A549 (cell line): ENCODE data around the gene LRRC37A3. TPM values are rescaled to one million over a fixed set of nuclear protein-coding genes. Genes with fewer than 3 reads are reported as not detected.
A peak's percentile ranks its signal among the peaks of the same experiment; 100 is the strongest.

ENCODE experiments used
- ATAC-seq, 2 experiments: fragments of 200-7000 bp in 1 of 2; fragments of >200 bp in 1 of 2; cut with Nextera tagmentation in 1 of 2; cut with Tn5 transposase in 1 of 2; 3 replicates each; pipeline versions ENCODE4 v1.8.0 to v1.9.1; 2018 to 2020; ENCODE audit warnings: mild to moderate bottlenecking in 1 of 2, moderate library complexity in 1 of 2
- CTCF ChIA-PET: fragments of 300-600 bp; sonication (Branson Sonifier 250); formaldehyde crosslinking; extraction: SDS; loops from one replicate; lab custom pipeline; 2021; ENCODE audit warnings: antibody characterized with exemption, inconsistent platforms; lab: Yijun Ruan, JAX
- POLR2A ChIA-PET: fragments of 350-600 bp; formaldehyde crosslinking; extraction: SDS; loops from one replicate; lab custom pipeline; 2021; ENCODE audit warnings: antibody characterized with exemption, inconsistent platforms; lab: Yijun Ruan, JAX
- DNase-seq, 2 experiments: peaks; one replicate each; pipeline versions ENCODE4 v3.0.0 to v3.0.0-alpha.2; 2011 to 2016; ENCODE audit warnings: low read depth in 1 of 2, low spot score in 1 of 2
- FAIRE-seq: peaks from 2 replicates; lab custom pipeline; 2011; peaks lifted over from hg19 to GRCh38; lab: Jason Lieb, UNC
- H3K27ac ChIP-seq, 2 experiments: fragments of >200 bp; sonication (Bioruptor Twin); formaldehyde crosslinking; 3 replicates each; pipeline ENCODE4 v1.5.1; 2016 to 2017
- H3K4me1 ChIP-seq: fragments of >200 bp; sonication (Bioruptor Twin); formaldehyde crosslinking; 3 replicates; pipeline ENCODE4 v1.6.1; 2016
- H3K4me2 ChIP-seq: fragments of >200 bp; sonication (Bioruptor Twin); formaldehyde crosslinking; 3 replicates; pipeline ENCODE4 v1.6.1; 2016
- H3K4me3 ChIP-seq: fragments of >200 bp; sonication (Bioruptor Twin); formaldehyde crosslinking; 3 replicates; pipeline ENCODE4 v1.5.1; 2016
- H3K9me3 ChIP-seq: fragments of >200 bp; sonication (Bioruptor Twin); formaldehyde crosslinking; 3 replicates; pipeline ENCODE4 v1.6.1; 2016
- CHD2 ChIP-seq: fragments of 150-350 bp; IDR thresholded peaks from 2 replicates; pipeline ENCODE4 v1.6.1; 2014; ENCODE audit warnings: low read length; ENCODE audit not compliant: partially characterized antibody
- E2F6 ChIP-seq: IDR thresholded peaks from 2 replicates; pipeline ENCODE4 v1.6.1; 2012; ENCODE audit warnings: low read depth, borderline replicate concordance
- EHF ChIP-seq: fragments of 250-450 bp; sonication (Bioruptor Pico); IDR thresholded peaks from 2 replicates; pipeline ENCODE4 v1.5.0; 2020; ENCODE audit warnings: mild to moderate bottlenecking
- EHMT2 ChIP-seq: fragments of 200-600 bp; sonication (generic); IDR thresholded peaks from 2 replicates; pipeline ENCODE4 v1.6.1; 2016; ENCODE audit warnings: antibody characterized with exemption, low read depth, mild to moderate bottlenecking, moderate library complexity
- EP300 ChIP-seq, 2 experiments: fragments of >200 bp; sonication (Bioruptor Twin); formaldehyde crosslinking; IDR thresholded peaks; 2 replicates in 1 of 2; 3 replicates in 1 of 2; pipeline ENCODE4 v1.6.1; 2016 to 2017
- ESRRA ChIP-seq: fragments of 150-350 bp; IDR thresholded peaks from 2 replicates; pipeline ENCODE4 v1.6.1; 2014; ENCODE audit warnings: mild to moderate bottlenecking, low read length, borderline replicate concordance
- FOSB ChIP-seq: fragments of 250-450 bp; sonication (Bioruptor Pico); IDR thresholded peaks from 2 replicates; pipeline ENCODE4 v1.5.0; 2020; ENCODE audit warnings: mild to moderate bottlenecking, moderate library complexity
- FOSL2 ChIP-seq, 2 experiments: fragments of 450-650 bp in 1 of 2; fragments of >200 bp in 1 of 2; sonication (Bioruptor Twin) in 1 of 2; formaldehyde crosslinking; IDR thresholded peaks; 2 replicates each; pipeline versions ENCODE4 v1.5.0 to v1.6.1; 2016 to 2020; ENCODE audit warnings: mild to moderate bottlenecking in 1 of 2, moderate library complexity in 1 of 2
- FOXS1 ChIP-seq: fragments of 250-450 bp; sonication (Bioruptor Pico); IDR thresholded peaks from 2 replicates; pipeline ENCODE4 v1.5.0; 2020; ENCODE audit warnings: mild to moderate bottlenecking, moderate library complexity
- HES2 ChIP-seq: fragments of >200 bp; sonication (Bioruptor Twin); formaldehyde crosslinking; IDR thresholded peaks from 2 replicates; pipeline ENCODE4 v1.6.1; 2016
- JUNB ChIP-seq: fragments of >200 bp; sonication (Bioruptor Twin); formaldehyde crosslinking; IDR thresholded peaks from 2 replicates; pipeline ENCODE4 v1.6.1; 2016
- KDM1A ChIP-seq: fragments of 200-600 bp; sonication (generic); IDR thresholded peaks from 2 replicates; pipeline ENCODE4 v1.6.1; 2016; ENCODE audit warnings: low read depth, mild to moderate bottlenecking
- MYC ChIP-seq: IDR thresholded peaks from 2 replicates; pipeline ENCODE4 v1.6.1; 2012; ENCODE audit warnings: mild to moderate bottlenecking, inconsistent platforms, low read length, improper control_type of control experiment, borderline replicate concordance
- RAD21 ChIP-seq, 2 experiments: fragments of >200 bp in 1 of 2; sonication (Bioruptor Twin) in 1 of 2; formaldehyde crosslinking in 1 of 2; IDR thresholded peaks in 1 of 2; conservative IDR thresholded peaks in 1 of 2; 2 replicates in 1 of 2; 3 replicates in 1 of 2; pipeline ENCODE4 v1.6.1; 2012 to 2018; ENCODE audit warnings: inconsistent platforms in 1 of 2
- RCOR1 ChIP-seq: fragments of 150-350 bp; IDR thresholded peaks from 2 replicates; pipeline ENCODE4 v1.6.1; 2014; ENCODE audit warnings: antibody characterized with exemption, low read length, low read depth
- RFX5 ChIP-seq: fragments of 450-650 bp; IDR thresholded peaks from 2 replicates; pipeline ENCODE4 v1.7.1; 2014; ENCODE audit warnings: antibody characterized with exemption, mild to moderate bottlenecking, moderate library complexity
- RNF2 ChIP-seq: fragments of 200-600 bp; sonication (generic); IDR thresholded peaks from 2 replicates; pipeline ENCODE4 v1.6.1; 2016; ENCODE audit warnings: low read depth, mild to moderate bottlenecking, antibody characterized with exemption, moderate library complexity, borderline replicate concordance
- SMC3 ChIP-seq: fragments of >200 bp; sonication (Bioruptor Twin); formaldehyde crosslinking; IDR thresholded peaks from 3 replicates; pipeline ENCODE4 v1.6.1; 2018; ENCODE audit warnings: inconsistent platforms
- TP53 ChIP-seq: fragments of 250-450 bp; sonication (Bioruptor Pico); IDR thresholded peaks from 2 replicates; pipeline ENCODE4 v1.5.0; 2021; ENCODE audit warnings: mild to moderate bottlenecking, moderate library complexity
- ZSCAN20 ChIP-seq: fragments of 250-450 bp; sonication (Bioruptor Pico); IDR thresholded peaks from 2 replicates; pipeline ENCODE4 v1.8.0; 2022; ENCODE audit warnings: mild to moderate bottlenecking, moderate library complexity
- WGBS: methylation state at CpG from one replicate; pipeline ENCODE4 v1.1.6; 2017; ENCODE audit errors: missing lambda C conversion rate; 5-methylcytosine and 5-hydroxymethylcytosine counted together
- polyA plus RNA-seq, 4 experiments: library from polyadenylated mRNA; depleted of rRNA in 3 of 4; stranded (reverse); fragments of >200 nt; fragmentation: RNase III in 1 of 4; extraction: RNeasy Plus Mini Kit Qiagen cat#74134 plus additional on column Dnase treatment in 1 of 4; gene quantifications; 2 replicates in 3 of 4; 3 replicates in 1 of 4; pipeline ENCODE4 v1.2.3, GENCODE V29; 2011 to 2017
- TF ChIP-seq, protein P1 (sequence below): fragments of 450-650 bp; IDR thresholded peaks from 2 replicates; pipeline ENCODE4 v1.6.1; 2014; ENCODE audit warnings: antibody characterized with exemption
- TF ChIP-seq, protein P2 (sequence below): fragments of >200 bp; sonication (Bioruptor Twin); formaldehyde crosslinking; IDR thresholded peaks from 3 replicates; pipeline ENCODE4 v1.5.1; 2016
- TF ChIP-seq, protein P3 (sequence below): fragments of 150-350 bp; IDR thresholded peaks from 2 replicates; pipeline ENCODE4 v1.6.1; 2014; ENCODE audit warnings: low read depth, mild to moderate bottlenecking, low read length
- TF ChIP-seq, protein P4 (sequence below): IDR thresholded peaks from 2 replicates; pipeline ENCODE4 v1.6.1; 2012

The LRRC37A3 gene
- polyA plus RNA-seq, 2 of the 4 experiments (the other 2 are of a cell fraction) = 2.7 to 4.9 TPM

DNA sequence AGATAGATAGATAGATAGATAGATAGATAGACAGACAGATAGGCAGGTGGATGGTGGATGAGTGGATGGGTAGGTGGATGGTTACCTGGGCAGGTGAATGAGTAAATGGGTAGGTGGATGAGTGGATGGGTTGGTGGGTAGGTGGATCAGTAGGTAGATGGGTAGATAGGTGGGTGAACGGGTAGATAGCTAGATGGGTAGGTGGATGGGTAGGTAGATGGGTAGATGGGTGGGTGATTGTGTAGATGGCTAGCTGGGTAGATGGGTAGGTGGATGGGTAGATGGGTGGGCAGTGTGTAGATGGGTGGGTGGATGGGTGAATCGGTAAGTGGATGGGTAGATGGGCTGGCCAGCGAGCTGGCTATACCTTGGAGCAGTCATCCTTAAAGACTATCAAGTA is 21.8 kb upstream of the LRRC37A3 start:
- H3K4me3 ChIP-seq = no peak overlapping the region
- H3K4me1 ChIP-seq = peaks cover 13% of the 10 kb centered on the region
- H3K9me3 ChIP-seq = no peaks in the 10 kb centered on the region
- 72% methylated on average over 3 of the region's 3 CpGs for WGBS
- CTCF ChIA-PET = interaction anchor here (0.6 to 10.9 kb wide), 9 partner anchors 10 to 257 kb away, joined by 3 to 125 read pairs (median 6); partner anchors contain the start of genes LRRC37A3 and RGS9
- H3K27ac ChIP-seq = no peak overlapping the region
- TF ChIP-seq HES2 (no peak), MYC (no peak)
- TF ChIP-seq, protein P1, sequence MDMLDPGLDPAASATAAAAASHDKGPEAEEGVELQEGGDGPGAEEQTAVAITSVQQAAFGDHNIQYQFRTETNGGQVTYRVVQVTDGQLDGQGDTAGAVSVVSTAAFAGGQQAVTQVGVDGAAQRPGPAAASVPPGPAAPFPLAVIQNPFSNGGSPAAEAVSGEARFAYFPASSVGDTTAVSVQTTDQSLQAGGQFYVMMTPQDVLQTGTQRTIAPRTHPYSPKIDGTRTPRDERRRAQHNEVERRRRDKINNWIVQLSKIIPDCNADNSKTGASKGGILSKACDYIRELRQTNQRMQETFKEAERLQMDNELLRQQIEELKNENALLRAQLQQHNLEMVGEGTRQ = no peak
- H3K4me2 ChIP-seq = no peak overlapping the region
- no peak for FAIRE-seq
- no peak for ATAC-seq
- DNase-seq = no peak
- POLR2A ChIA-PET = interaction anchor here (1.4 kb wide), 1 partner anchor 34 kb away, joined by 3 read pairs; no protein-coding TSS in a partner anchor

- no peak for DNase-seq
- peaks cover 13% of the 10 kb centered on the region for H3K4me1 ChIP-seq
- CTCF ChIA-PET = interaction anchor here (0.6 to 10.9 kb wide), 10 partner anchors 11 to 197 kb away, joined by 3 to 125 read pairs (median 6); partner anchors contain the start of genes LRRC37A3 and RGS9
Measured at GRCh38 chr17:64940055-64940454, 20.8 kb upstream of the LRRC37A3 start.

GRCh38 chr17:64938925-64939474 is 19.7 kb upstream of the LRRC37A3 start:
- Histone ChIP-seq H3K9me3 (no peaks in the 10 kb centered on the region), H3K4me3 (no peak overlapping the region), H3K4me2 (0 out of 3 replicates have a peak overlapping the region, but pooled peaks have one; percentile 12), H3K4me1 (peaks cover 13% of the 10 kb centered on the region), H3K27ac (0 out of 6 replicates have a peak overlapping the region, but pooled peaks of 1 of the 2 experiments have one; percentile 9)
- DNase-seq (peak; percentile 54 to 66), FAIRE-seq (no peak), ATAC-seq (peak; percentile 84 to 95)
- CTCF ChIA-PET = interaction anchor here (0.6 to 10.9 kb wide), 16 partner anchors 9 to 992 kb away, joined by 3 to 125 read pairs (median 5); partner anchors contain the start of genes LRRC37A3 and RGS9
- no peak for TF ChIP-seq CHD2
- TF ChIP-seq RCOR1 = no peak
- TF ChIP-seq KDM1A = no peak
- no peak for TF ChIP-seq JUNB
- peak; percentile 68 to 75 for TF ChIP-seq RAD21 (conservative IDR thresholded peaks at IDR 0.05 in 1 of 2, IDR thresholded peaks at IDR 0.05 in 1 of 2)
- TF ChIP-seq, protein P2, sequence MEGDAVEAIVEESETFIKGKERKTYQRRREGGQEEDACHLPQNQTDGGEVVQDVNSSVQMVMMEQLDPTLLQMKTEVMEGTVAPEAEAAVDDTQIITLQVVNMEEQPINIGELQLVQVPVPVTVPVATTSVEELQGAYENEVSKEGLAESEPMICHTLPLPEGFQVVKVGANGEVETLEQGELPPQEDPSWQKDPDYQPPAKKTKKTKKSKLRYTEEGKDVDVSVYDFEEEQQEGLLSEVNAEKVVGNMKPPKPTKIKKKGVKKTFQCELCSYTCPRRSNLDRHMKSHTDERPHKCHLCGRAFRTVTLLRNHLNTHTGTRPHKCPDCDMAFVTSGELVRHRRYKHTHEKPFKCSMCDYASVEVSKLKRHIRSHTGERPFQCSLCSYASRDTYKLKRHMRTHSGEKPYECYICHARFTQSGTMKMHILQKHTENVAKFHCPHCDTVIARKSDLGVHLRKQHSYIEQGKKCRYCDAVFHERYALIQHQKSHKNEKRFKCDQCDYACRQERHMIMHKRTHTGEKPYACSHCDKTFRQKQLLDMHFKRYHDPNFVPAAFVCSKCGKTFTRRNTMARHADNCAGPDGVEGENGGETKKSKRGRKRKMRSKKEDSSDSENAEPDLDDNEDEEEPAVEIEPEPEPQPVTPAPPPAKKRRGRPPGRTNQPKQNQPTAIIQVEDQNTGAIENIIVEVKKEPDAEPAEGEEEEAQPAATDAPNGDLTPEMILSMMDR = peak; percentile 62
- no peak for TF ChIP-seq EHF (CRISPR knock-in tag)
- no peak for TF ChIP-seq FOSB (CRISPR knock-in tag)
- peak; percentile 49; the same call in 1 of the 3 replicates for TF ChIP-seq SMC3
- TF ChIP-seq EP300 (IDR thresholded peaks at IDR 0.05) = no peak
- 46% methylated on average over 11 of the region's 11 CpGs for WGBS
- POLR2A ChIA-PET = no interaction called here

More at GRCh38 chr17:64940055-64940454, 20.8 kb upstream of the LRRC37A3 start:
- TF ChIP-seq, protein P3, sequence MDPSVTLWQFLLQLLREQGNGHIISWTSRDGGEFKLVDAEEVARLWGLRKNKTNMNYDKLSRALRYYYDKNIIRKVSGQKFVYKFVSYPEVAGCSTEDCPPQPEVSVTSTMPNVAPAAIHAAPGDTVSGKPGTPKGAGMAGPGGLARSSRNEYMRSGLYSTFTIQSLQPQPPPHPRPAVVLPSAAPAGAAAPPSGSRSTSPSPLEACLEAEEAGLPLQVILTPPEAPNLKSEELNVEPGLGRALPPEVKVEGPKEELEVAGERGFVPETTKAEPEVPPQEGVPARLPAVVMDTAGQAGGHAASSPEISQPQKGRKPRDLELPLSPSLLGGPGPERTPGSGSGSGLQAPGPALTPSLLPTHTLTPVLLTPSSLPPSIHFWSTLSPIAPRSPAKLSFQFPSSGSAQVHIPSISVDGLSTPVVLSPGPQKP = no peak
- TF ChIP-seq ZSCAN20 (CRISPR knock-in tag) = no peak
- TF ChIP-seq ESRRA = no peak
- TF ChIP-seq RCOR1 = no peak
- no peak for TF ChIP-seq RNF2
- TF ChIP-seq, protein P4, sequence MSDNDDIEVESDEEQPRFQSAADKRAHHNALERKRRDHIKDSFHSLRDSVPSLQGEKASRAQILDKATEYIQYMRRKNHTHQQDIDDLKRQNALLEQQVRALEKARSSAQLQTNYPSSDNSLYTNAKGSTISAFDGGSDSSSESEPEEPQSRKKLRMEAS = no peak
- no peak for TF ChIP-seq EHMT2
- no peak for TF ChIP-seq FOSL2 (IDR thresholded peaks at IDR 0.05)
- TF ChIP-seq FOSL2 (CRISPR knock-in tag; IDR thresholded peaks at IDR 0.05) = no peak
- TF ChIP-seq FOXS1 = no peak
- no peak for TF ChIP-seq RFX5
- no peak for TF ChIP-seq TP53 (CRISPR knock-in tag)
- no peak for TF ChIP-seq E2F6
- no peak for TF ChIP-seq CHD2
- TF ChIP-seq FOSB (CRISPR knock-in tag) = no peak
- no peak for TF ChIP-seq JUNB
- H3K4me2 ChIP-seq = no peak overlapping the region
- POLR2A ChIA-PET = no interaction called here
- no peak overlapping the region for H3K27ac ChIP-seq
- no peak for ATAC-seq
- WGBS = 90% methylated on average over 4 of the region's 4 CpGs
- no peaks in the 10 kb centered on the region for H3K9me3 ChIP-seq
- no peak for FAIRE-seq
- no peak overlapping the region for H3K4me3 ChIP-seq
